GM19455 (cell line): ENCODE results near the gene CDC42BPB.

ENCODE experiments used
- ATAC-seq: cut with Tn5 transposase; IDR thresholded peaks from one replicate; pipeline ENCODE4 v1.9.1; 2021; ENCODE audit not compliant: unreplicated experiment

The CDC42BPB gene

GRCh38 chr14:102917469-102918211 lies 139.7 kb downstream of the CDC42BPB start:
- ATAC-seq, result no peak

- no peak for ATAC-seq
These were observed 140.3 kb downstream of the CDC42BPB start for GRCh38 chr14:102917056-102917385.

GRCh38 chr14:102916347-102917055 lies 140.8 kb downstream of the CDC42BPB start:
- no peak for ATAC-seq

- ATAC-seq, result no peak
These were observed 141.8 kb downstream of the CDC42BPB start for GRCh38 chr14:102915292-102916110.

- ATAC-seq, result no peak
These were observed 142.7 kb downstream of the CDC42BPB start for GRCh38 chr14:102914474-102915291.

GRCh38 chr14:102913341-102914211 lies 143.8 kb downstream of the CDC42BPB start:
- no peak for ATAC-seq

GRCh38 chr14:102911991-102912761 lies 145.2 kb downstream of the CDC42BPB start:
- ATAC-seq, result no peak

- ATAC-seq, result no peak
These were observed 145.8 kb downstream of the CDC42BPB start for GRCh38 chr14:102911541-102911951.

- ATAC-seq, result no peak
These were observed 146.9 kb downstream of the CDC42BPB start for GRCh38 chr14:102910442-102910841.

- no peak for ATAC-seq
These were observed 147.4 kb downstream of the CDC42BPB start for GRCh38 chr14:102909911-102910310.

- ATAC-seq, result no peak
These were observed 147.9 kb downstream of the CDC42BPB start for GRCh38 chr14:102909462-102909861.

- no peak for ATAC-seq
These were observed 148.4 kb downstream of the CDC42BPB start for GRCh38 chr14:102908766-102909455.

GRCh38 chr14:102907980-102908730 lies 149.2 kb downstream of the CDC42BPB start:
- no peak for ATAC-seq

GRCh38 chr14:102907303-102907844 lies 150.0 kb downstream of the CDC42BPB start:
- no peak for ATAC-seq

GRCh38 chr14:102906616-102907302 lies 150.6 kb downstream of the CDC42BPB start:
- no peak for ATAC-seq

- ATAC-seq, result no peak
These were observed 151.9 kb downstream of the CDC42BPB start for GRCh38 chr14:102905116-102906108.
